ENCODE results near the gene CGB3.

The CGB3 gene

GRCh38 chr19:49014870-49015255 is 9.3 kb downstream of the CGB3 start:
- peak; percentile 45 for DNase-seq

GRCh38 chr19:49014123-49014869 is 9.8 kb downstream of the CGB3 start:
- no peak for DNase-seq

- no peak for DNase-seq
Measured at GRCh38 chr19:49011194-49011593, 12.9 kb downstream of the CGB3 start.

GRCh38 chr19:49010453-49010852 is 13.7 kb downstream of the CGB3 start:
- DNase-seq = no peak

GRCh38 chr19:49009828-49010227 is 14.3 kb downstream of the CGB3 start:
- no peak for DNase-seq

- no peak for DNase-seq
Measured at GRCh38 chr19:49006905-49007304, 17.2 kb downstream of the CGB3 start.

- no peak for DNase-seq
Measured at GRCh38 chr19:49004964-49005614, 19.0 kb downstream of the CGB3 start.

- DNase-seq = no peak
Measured at GRCh38 chr19:49004133-49004532, 20.0 kb downstream of the CGB3 start.

GRCh38 chr19:48999481-49000325 is 24.4 kb downstream of the CGB3 start:
- DNase-seq = no peak

GRCh38 chr19:48997972-48998371 is 26.2 kb downstream of the CGB3 start:
- DNase-seq = no peak

- no peak for DNase-seq
Measured at GRCh38 chr19:48994035-48994386, 30.1 kb downstream of the CGB3 start.

- peak; percentile 96 for DNase-seq
Measured at GRCh38 chr19:48993175-48994034, 30.7 kb downstream of the CGB3 start, which contains the start of the genes GYS1 and RUVBL2. TSS of gene GYS1 (minus strand) at chr19:48993309. CDS start at chr19:48993112, 197 bp downstream. TSS of gene RUVBL2 (plus strand) at chr19:48993887. CDS start at chr19:48993912, 25 bp downstream.

- no peak for DNase-seq
Measured at GRCh38 chr19:48992581-48993174, 31.5 kb downstream of the CGB3 start.

- no peak for DNase-seq
Measured at GRCh38 chr19:48991873-48992580, 32.1 kb downstream of the CGB3 start.

GRCh38 chr19:48991011-48991609 is 33.0 kb downstream of the CGB3 start:
- DNase-seq = no peak

- no peak for DNase-seq
Measured at GRCh38 chr19:48990400-48990799, 33.7 kb downstream of the CGB3 start.

- no peak for DNase-seq
Measured at GRCh38 chr19:48989701-48990291, 34.3 kb downstream of the CGB3 start.

GRCh38 chr19:48988860-48989259 is 35.3 kb downstream of the CGB3 start:
- no peak for DNase-seq

GRCh38 chr19:48988286-48988685 is 35.8 kb downstream of the CGB3 start:
- no peak for DNase-seq

GRCh38 chr19:48987323-48987722 is 36.8 kb downstream of the CGB3 start:
- no peak for DNase-seq

- DNase-seq = no peak
Measured at GRCh38 chr19:48986211-48986610, 37.9 kb downstream of the CGB3 start.
